ENCODE data around the gene SUSD1.

SUSD1 gene

GRCh38 chr9:112168197-112168596 lies 6.9 kb downstream of the SUSD1 start:
- DNase-seq (ENCODE audit: low spot score): no peak
- H3K27ac ChIP-seq: no peak overlapping the region
- CTCF ChIA-PET: interaction anchor here (0.7 kb wide), 1 partner anchor 93 kb away, joined by 3 read pairs; no protein-coding TSS in a partner anchor
- POLR2A ChIA-PET (ENCODE audit: low non-redundant PET): no interaction called here
- no peak for TF ChIP-seq CTCF (conservative IDR thresholded peaks at IDR 0.05; ENCODE audit: low read depth)

GRCh38 chr9:112166176-112167140 lies 8.6 kb downstream of the SUSD1 start:
- H3K27ac ChIP-seq: peak overlapping the region; percentile 3; the same call in 1 of the 2 replicates
- peak; percentile 31 for TF ChIP-seq CTCF (conservative IDR thresholded peaks at IDR 0.05; ENCODE audit: low read depth)
- ChIA-PET POLR2A (ENCODE audit: low non-redundant PET) (interaction anchor here (0.6 kb wide), 1 partner anchor 168 kb away, joined by 3 read pairs; no protein-coding TSS in a partner anchor), CTCF (interaction anchor here (0.6 to 3.1 kb wide), 12 partner anchors 8 to 276 kb away, joined by 3 to 15 read pairs (median 4); no protein-coding TSS in a partner anchor)
- DNase-seq (ENCODE audit: low spot score): peak; percentile 85

- H3K27ac ChIP-seq: no peak overlapping the region
- ChIA-PET CTCF (interaction anchor here (0.6 to 3.1 kb wide), 2 partner anchors 50 to 742 kb away, joined by 5 to 15 read pairs; no protein-coding TSS in a partner anchor), POLR2A (ENCODE audit: low non-redundant PET) (no interaction called here)
- no peak for TF ChIP-seq CTCF (conservative IDR thresholded peaks at IDR 0.05; ENCODE audit: low read depth)
- DNase-seq (ENCODE audit: low spot score): no peak
These were observed 12.3 kb downstream of the SUSD1 start for GRCh38 chr9:112162621-112163413.

GRCh38 chr9:112159781-112160180 lies 15.3 kb downstream of the SUSD1 start:
- TF ChIP-seq CTCF (conservative IDR thresholded peaks at IDR 0.05; ENCODE audit: low read depth): no peak
- ChIA-PET POLR2A (ENCODE audit: low non-redundant PET) (no interaction called here), CTCF (no interaction called here)
- no peak for DNase-seq (ENCODE audit: low spot score)
- H3K27ac ChIP-seq: no peak overlapping the region

- DNase-seq (ENCODE audit: low spot score): no peak
- H3K27ac ChIP-seq: no peak overlapping the region
- CTCF ChIA-PET: interaction anchor here (0.6 to 1.1 kb wide), 6 partner anchors 8 to 311 kb away, joined by 3 to 6 read pairs (median 3); no protein-coding TSS in a partner anchor
- no peak for TF ChIP-seq CTCF (conservative IDR thresholded peaks at IDR 0.05; ENCODE audit: low read depth)
- POLR2A ChIA-PET (ENCODE audit: low non-redundant PET): no interaction called here
These were observed 16.3 kb downstream of the SUSD1 start for GRCh38 chr9:112158656-112159367.
